Measurements from ENCODE around the gene CSTPP1.

Gene CSTPP1

GRCh38 chr11:47152953-47153950 is 216.7 kb downstream of the CSTPP1 start:
- H4K20me1 ChIP-seq (ENCODE audit: insufficient read depth), result no peaks in the 10 kb centered on the region; the same call in 1 of the 2 replicates
- H3K9ac ChIP-seq, result no peak overlapping the region
- no peaks in the 10 kb centered on the region for H3K27me3 ChIP-seq (ENCODE audit: insufficient read depth, low read depth)
- H2AFZ ChIP-seq (ENCODE audit: low read depth), result no peak overlapping the region
- TF ChIP-seq CTCF (conservative IDR thresholded peaks at IDR 0.05; ENCODE audit: low read depth, low read length), result peak; percentile 97
- H3K4me1 ChIP-seq (ENCODE audit: low read depth, poor library complexity, severe bottlenecking), result no peaks in the 10 kb centered on the region
- H3K27ac ChIP-seq, result no peak overlapping the region
- no peak overlapping the region for H3K4me2 ChIP-seq
- H3K4me3 ChIP-seq (IDR thresholded peaks at IDR 0.05; ENCODE audit: insufficient read depth, low read depth, low read length), result no peak overlapping the region
- no peaks in the 10 kb centered on the region for H3K79me2 ChIP-seq (ENCODE audit: insufficient read depth, low read depth)
- no peaks in the 10 kb centered on the region for H3K36me3 ChIP-seq (ENCODE audit: insufficient read depth)

DNA sequence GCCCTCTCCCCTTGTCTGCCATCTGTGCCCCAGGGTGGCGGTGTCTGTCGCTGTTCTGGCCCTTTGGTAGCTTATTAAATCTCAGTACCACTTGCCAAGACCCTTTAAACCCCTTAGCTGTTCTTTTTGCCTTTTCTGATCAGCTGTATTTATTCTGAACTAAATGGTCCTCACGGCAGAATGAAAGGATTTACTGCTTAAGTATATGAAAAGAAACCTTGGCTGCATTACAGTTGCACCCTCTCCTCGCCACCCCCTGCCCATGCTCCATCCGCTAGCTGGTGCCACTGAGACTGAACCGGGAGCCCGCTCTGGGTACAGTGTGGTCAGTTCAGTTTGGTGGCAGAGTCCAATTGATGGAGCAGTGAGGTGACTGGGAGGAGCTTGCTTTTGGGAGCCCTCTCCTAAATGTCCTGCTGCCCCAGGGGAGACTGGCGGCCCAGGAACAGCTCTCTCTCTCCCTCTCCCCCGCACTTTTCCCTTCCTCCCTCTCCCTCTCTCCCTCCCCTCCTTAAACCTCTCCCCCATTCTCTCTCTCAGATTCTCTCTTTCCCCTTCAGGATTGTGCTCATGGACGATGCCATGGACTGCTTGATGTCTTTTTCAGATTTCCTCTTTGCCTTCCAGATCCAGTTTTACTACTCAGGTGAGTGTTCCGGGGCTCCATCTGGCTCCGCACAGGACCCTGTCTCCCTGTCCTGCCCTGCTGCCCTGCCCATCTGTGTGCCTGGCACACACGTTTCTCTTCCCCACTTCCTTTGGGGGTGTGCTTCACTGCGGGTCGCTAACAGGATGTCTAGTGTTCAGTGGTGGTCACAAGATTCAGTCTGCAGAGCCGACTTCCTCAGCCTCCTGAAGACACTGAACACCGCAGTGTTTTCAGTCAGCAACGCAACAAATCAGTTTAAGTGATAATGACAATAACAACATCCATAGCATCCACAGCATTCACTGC is 218.3 kb downstream of the CSTPP1 start:
- Histone ChIP-seq H3K4me3 (IDR thresholded peaks at IDR 0.05; ENCODE audit: insufficient read depth, low read depth, low read length) (no peak overlapping the region), H3K27me3 (ENCODE audit: insufficient read depth, low read depth) (no peaks in the 10 kb centered on the region), H3K27ac (no peak overlapping the region), H3K4me2 (no peak overlapping the region), H3K79me2 (ENCODE audit: insufficient read depth, low read depth) (no peaks in the 10 kb centered on the region), H4K20me1 (ENCODE audit: insufficient read depth) (no peaks in the 10 kb centered on the region; the same call in 1 of the 2 replicates), H3K4me1 (ENCODE audit: low read depth, poor library complexity, severe bottlenecking) (no peaks in the 10 kb centered on the region), H3K9ac (no peak overlapping the region), H3K36me3 (ENCODE audit: insufficient read depth) (no peaks in the 10 kb centered on the region), H2AFZ (ENCODE audit: low read depth) (no peak overlapping the region)
- TF ChIP-seq CTCF (conservative IDR thresholded peaks at IDR 0.05; ENCODE audit: low read depth, low read length), result no peak

GRCh38 chr11:47155879-47156278 is 219.3 kb downstream of the CSTPP1 start:
- no peaks in the 10 kb centered on the region for H3K36me3 ChIP-seq (ENCODE audit: insufficient read depth)
- no peaks in the 10 kb centered on the region; the same call in 1 of the 2 replicates for H4K20me1 ChIP-seq (ENCODE audit: insufficient read depth)
- H3K4me1 ChIP-seq (ENCODE audit: low read depth, poor library complexity, severe bottlenecking), result no peaks in the 10 kb centered on the region
- no peak overlapping the region for H2AFZ ChIP-seq (ENCODE audit: low read depth)
- no peaks in the 10 kb centered on the region for H3K27me3 ChIP-seq (ENCODE audit: insufficient read depth, low read depth)
- H3K4me2 ChIP-seq, result no peak overlapping the region
- TF ChIP-seq CTCF (conservative IDR thresholded peaks at IDR 0.05; ENCODE audit: low read depth, low read length), result no peak
- no peak overlapping the region for H3K4me3 ChIP-seq (IDR thresholded peaks at IDR 0.05; ENCODE audit: insufficient read depth, low read depth, low read length)
- H3K79me2 ChIP-seq (ENCODE audit: insufficient read depth, low read depth), result no peaks in the 10 kb centered on the region
- H3K9ac ChIP-seq, result no peak overlapping the region
- H3K27ac ChIP-seq, result no peak overlapping the region

DNA sequence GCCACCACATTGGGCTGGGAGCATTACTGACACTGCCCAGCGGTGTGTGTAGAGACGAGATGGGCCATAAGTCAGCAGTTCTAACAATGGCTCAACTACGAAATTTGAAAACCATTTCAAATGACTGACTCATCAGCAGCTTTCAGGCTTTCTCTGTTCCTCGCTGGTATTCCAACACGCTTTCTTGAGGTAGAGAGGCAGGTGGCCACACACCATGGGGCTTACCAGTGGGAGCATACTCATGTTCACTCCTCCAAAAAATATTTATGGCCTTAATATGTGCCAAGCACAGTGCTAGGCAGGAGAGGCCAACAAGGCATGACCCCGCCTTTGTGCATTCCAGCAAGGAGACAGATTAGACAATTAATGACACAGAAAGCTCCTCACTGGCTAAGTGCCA is 219.8 kb downstream of the CSTPP1 start:
- no peak overlapping the region for H3K4me2 ChIP-seq
- H3K79me2 ChIP-seq (ENCODE audit: insufficient read depth, low read depth), result no peaks in the 10 kb centered on the region
- no peaks in the 10 kb centered on the region; the same call in 1 of the 2 replicates for H4K20me1 ChIP-seq (ENCODE audit: insufficient read depth)
- no peaks in the 10 kb centered on the region for H3K27me3 ChIP-seq (ENCODE audit: insufficient read depth, low read depth)
- no peak for TF ChIP-seq CTCF (conservative IDR thresholded peaks at IDR 0.05; ENCODE audit: low read depth, low read length)
- no peak overlapping the region for H2AFZ ChIP-seq (ENCODE audit: low read depth)
- no peaks in the 10 kb centered on the region for H3K4me1 ChIP-seq (ENCODE audit: low read depth, poor library complexity, severe bottlenecking)
- no peak overlapping the region for H3K9ac ChIP-seq
- H3K4me3 ChIP-seq (IDR thresholded peaks at IDR 0.05; ENCODE audit: insufficient read depth, low read depth, low read length), result no peak overlapping the region
- no peak overlapping the region for H3K27ac ChIP-seq
- H3K36me3 ChIP-seq (ENCODE audit: insufficient read depth), result no peaks in the 10 kb centered on the region

Data from KMS-11 (cell line).